ENCODE data around the gene IL1RAP. TPM values are rescaled to one million over a fixed set of nuclear protein-coding genes. Genes with fewer than 3 reads are reported as not detected.
A peak's percentile ranks its signal among the peaks of the same experiment; 100 is the strongest.

The IL1RAP gene
- total RNA-seq, 1 experiment from 2014 or later: 62.0 TPM

DNA sequence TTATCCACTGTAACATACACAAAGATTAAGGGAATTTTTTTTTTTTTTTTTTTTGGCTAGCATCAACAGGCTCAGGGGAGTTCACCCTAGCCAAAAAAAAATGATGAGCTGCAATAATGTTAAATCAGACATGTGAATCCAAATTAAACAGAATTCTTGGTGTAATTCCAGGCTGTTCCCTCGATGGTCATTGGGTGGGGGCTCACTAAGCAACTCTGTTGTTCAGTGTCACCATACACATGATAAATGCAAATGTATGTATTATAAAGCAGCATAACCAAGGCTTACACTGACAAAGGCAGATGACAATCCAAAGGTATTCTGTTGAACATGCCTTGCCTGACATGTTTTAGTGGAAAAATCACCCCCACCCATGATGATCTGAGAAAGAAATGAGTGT lies 29.0 kb downstream of the IL1RAP start:
- no peak overlapping the region for H3K4me3 Mint-ChIP-seq (ENCODE audit: unreplicated experiment)
- TF ChIP-seq, protein P1, sequence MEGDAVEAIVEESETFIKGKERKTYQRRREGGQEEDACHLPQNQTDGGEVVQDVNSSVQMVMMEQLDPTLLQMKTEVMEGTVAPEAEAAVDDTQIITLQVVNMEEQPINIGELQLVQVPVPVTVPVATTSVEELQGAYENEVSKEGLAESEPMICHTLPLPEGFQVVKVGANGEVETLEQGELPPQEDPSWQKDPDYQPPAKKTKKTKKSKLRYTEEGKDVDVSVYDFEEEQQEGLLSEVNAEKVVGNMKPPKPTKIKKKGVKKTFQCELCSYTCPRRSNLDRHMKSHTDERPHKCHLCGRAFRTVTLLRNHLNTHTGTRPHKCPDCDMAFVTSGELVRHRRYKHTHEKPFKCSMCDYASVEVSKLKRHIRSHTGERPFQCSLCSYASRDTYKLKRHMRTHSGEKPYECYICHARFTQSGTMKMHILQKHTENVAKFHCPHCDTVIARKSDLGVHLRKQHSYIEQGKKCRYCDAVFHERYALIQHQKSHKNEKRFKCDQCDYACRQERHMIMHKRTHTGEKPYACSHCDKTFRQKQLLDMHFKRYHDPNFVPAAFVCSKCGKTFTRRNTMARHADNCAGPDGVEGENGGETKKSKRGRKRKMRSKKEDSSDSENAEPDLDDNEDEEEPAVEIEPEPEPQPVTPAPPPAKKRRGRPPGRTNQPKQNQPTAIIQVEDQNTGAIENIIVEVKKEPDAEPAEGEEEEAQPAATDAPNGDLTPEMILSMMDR (IDR thresholded peaks at IDR 0.05; ENCODE audit: unreplicated experiment): no peak
- no peaks in the 10 kb centered on the region for H3K9me3 Mint-ChIP-seq (ENCODE audit: unreplicated experiment)
- no peaks in the 10 kb centered on the region for H3K27me3 Mint-ChIP-seq (ENCODE audit: insufficient read depth, unreplicated experiment)
- peak overlapping the region; percentile 67 for H3K27ac Mint-ChIP-seq (ENCODE audit: low read depth, unreplicated experiment)
- ChIA-PET CTCF (interaction anchor here (0.6 kb wide), 1 partner anchor 27 kb away, joined by 3 read pairs; no protein-coding TSS in a partner anchor), POLR2A (interaction anchor here (1.1 to 2.9 kb wide), 3 partner anchors 8 to 28 kb away, joined by 3 to 15 read pairs (median 6); no protein-coding TSS in a partner anchor)
- intact Hi-C loops (cut with micrococcal nuclease): no loop called here
- H3K36me3 Mint-ChIP-seq (ENCODE audit: insufficient read depth, unreplicated experiment): peaks cover 5% of the 10 kb centered on the region
- BruUV-seq (replicated peaks): no TSS peak
- no peak for DNase-seq (ENCODE audit: unreplicated experiment)
- peaks cover 17% of the 10 kb centered on the region for H3K4me1 Mint-ChIP-seq (ENCODE audit: insufficient read depth, unreplicated experiment)

DNA sequence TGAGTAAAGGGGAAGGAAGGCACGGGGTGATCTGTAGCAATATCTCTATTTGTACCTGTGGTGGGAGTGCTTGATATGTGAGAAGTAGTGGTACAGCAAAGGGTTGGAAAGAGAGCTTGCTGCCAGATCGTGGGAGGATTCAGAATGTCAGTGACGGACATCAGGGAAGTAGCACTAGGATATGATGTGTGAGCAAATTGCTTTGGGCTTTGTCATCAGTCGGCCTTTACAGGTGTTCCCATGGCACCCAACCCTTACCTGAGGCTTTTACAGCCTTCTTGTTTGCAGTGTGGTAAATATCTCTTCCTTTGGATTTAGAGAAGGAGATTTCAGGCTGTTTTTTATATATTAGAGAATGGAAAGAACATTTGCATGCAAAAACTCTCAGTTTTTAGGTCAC lies 29.8 kb downstream of the IL1RAP start:
- H3K9me3 Mint-ChIP-seq (ENCODE audit: unreplicated experiment): no peaks in the 10 kb centered on the region
- peaks cover 5% of the 10 kb centered on the region for H3K36me3 Mint-ChIP-seq (ENCODE audit: insufficient read depth, unreplicated experiment)
- no TSS peak for BruUV-seq (replicated peaks)
- H3K27ac Mint-ChIP-seq (ENCODE audit: low read depth, unreplicated experiment): no peak overlapping the region
- ChIA-PET POLR2A (interaction anchor here (0.6 to 2.9 kb wide), 5 partner anchors 9 to 79 kb away, joined by 3 to 15 read pairs (median 6); no protein-coding TSS in a partner anchor), CTCF (interaction anchor here (0.8 kb wide), 1 partner anchor 17 kb away, joined by 3 read pairs; no protein-coding TSS in a partner anchor)
- intact Hi-C loops (cut with micrococcal nuclease): no loop called here
- no peaks in the 10 kb centered on the region for H3K27me3 Mint-ChIP-seq (ENCODE audit: insufficient read depth, unreplicated experiment)
- no peak overlapping the region for H3K4me3 Mint-ChIP-seq (ENCODE audit: unreplicated experiment)
- TF ChIP-seq, protein P1 (IDR thresholded peaks at IDR 0.05; ENCODE audit: unreplicated experiment): no peak
- H3K4me1 Mint-ChIP-seq (ENCODE audit: insufficient read depth, unreplicated experiment): peaks cover 14% of the 10 kb centered on the region
- DNase-seq (ENCODE audit: unreplicated experiment): peak; percentile 52

DNA sequence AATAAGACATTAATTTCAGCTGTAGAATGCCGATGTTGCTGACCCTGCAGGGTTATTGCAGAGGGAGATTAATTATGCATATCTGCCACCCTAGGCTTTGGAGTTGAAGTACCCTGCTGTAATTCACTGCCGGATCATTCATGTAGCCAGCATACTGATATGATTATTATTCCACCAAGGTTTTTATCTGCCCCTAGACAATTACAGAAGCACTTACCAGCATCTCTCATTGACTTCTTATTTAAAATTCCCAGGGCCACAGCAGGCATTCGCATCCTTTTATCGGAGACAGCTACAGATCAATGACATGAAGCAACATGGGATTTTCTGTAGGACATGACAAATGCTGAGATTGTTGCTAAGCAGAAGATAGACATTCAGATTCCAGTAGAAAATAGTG lies 31.3 kb downstream of the IL1RAP start:
- BruUV-seq (replicated peaks): no TSS peak
- H3K27me3 Mint-ChIP-seq (ENCODE audit: insufficient read depth, unreplicated experiment): no peaks in the 10 kb centered on the region
- TF ChIP-seq, protein P1 (IDR thresholded peaks at IDR 0.05; ENCODE audit: unreplicated experiment): no peak
- no peak overlapping the region for H3K27ac Mint-ChIP-seq (ENCODE audit: low read depth, unreplicated experiment)
- no peaks in the 10 kb centered on the region for H3K9me3 Mint-ChIP-seq (ENCODE audit: unreplicated experiment)
- CTCF ChIA-PET: interaction anchor here (1.1 to 1.8 kb wide), 2 partner anchors 9 to 11 kb away, joined by 3 to 4 read pairs; no protein-coding TSS in a partner anchor
- H3K4me3 Mint-ChIP-seq (ENCODE audit: unreplicated experiment): no peak overlapping the region
- H3K4me1 Mint-ChIP-seq (ENCODE audit: insufficient read depth, unreplicated experiment): peaks cover 14% of the 10 kb centered on the region
- intact Hi-C loops (cut with micrococcal nuclease): no loop called here
- no peak for DNase-seq (ENCODE audit: unreplicated experiment)
- H3K36me3 Mint-ChIP-seq (ENCODE audit: insufficient read depth, unreplicated experiment): peaks cover 5% of the 10 kb centered on the region
- POLR2A ChIA-PET: interaction anchor here (1.1 to 2.9 kb wide), 6 partner anchors 11 to 21 kb away, joined by 3 to 15 read pairs (median 5); no protein-coding TSS in a partner anchor

DNA sequence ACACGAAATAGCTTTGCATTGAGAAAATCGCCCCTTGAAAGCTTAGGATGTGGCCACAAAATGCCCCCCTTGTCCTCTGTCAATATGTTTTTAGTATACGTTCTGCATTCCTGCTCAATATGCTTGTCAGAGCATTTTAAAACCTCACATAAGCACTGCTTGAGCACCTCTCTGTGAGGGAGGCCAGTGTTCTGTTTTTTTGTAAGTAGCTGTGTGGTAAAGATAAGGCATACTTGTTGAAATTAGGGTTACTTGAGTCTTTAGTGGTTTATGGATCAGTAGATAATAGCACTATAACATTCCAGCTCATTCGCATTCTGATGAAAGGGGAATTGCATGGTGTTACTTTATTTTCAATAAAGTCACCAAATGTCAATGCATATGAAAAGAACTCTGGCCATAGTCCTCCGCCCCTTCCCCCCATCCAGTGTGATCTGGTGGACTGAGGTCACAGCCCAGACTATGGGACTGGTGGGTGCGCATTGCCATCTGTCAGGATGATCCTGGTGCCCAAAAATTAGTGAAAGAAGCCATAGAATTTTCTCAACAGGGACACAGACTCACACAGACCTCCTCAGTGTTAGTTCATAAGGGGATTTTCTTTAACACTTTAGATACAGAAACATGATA lies 33.1 kb downstream of the IL1RAP start:
- DNase-seq (ENCODE audit: unreplicated experiment): no peak
- intact Hi-C loops (cut with micrococcal nuclease): no loop called here
- Mint-ChIP-seq H3K27ac (ENCODE audit: low read depth, unreplicated experiment) (no peak overlapping the region), H3K27me3 (ENCODE audit: insufficient read depth, unreplicated experiment) (no peaks in the 10 kb centered on the region), H3K4me1 (ENCODE audit: insufficient read depth, unreplicated experiment) (peaks cover 14% of the 10 kb centered on the region), H3K4me3 (ENCODE audit: unreplicated experiment) (no peak overlapping the region), H3K9me3 (ENCODE audit: unreplicated experiment) (no peaks in the 10 kb centered on the region), H3K36me3 (ENCODE audit: insufficient read depth, unreplicated experiment) (no peaks in the 10 kb centered on the region)
- CTCF ChIA-PET: interaction anchor here (0.6 to 1.8 kb wide), 4 partner anchors 12 to 151 kb away, joined by 3 to 5 read pairs (median 4); no protein-coding TSS in a partner anchor
- POLR2A ChIA-PET: interaction anchor here (1.9 kb wide), 1 partner anchor 14 kb away, joined by 7 read pairs; no protein-coding TSS in a partner anchor
- TF ChIP-seq, protein P1 (IDR thresholded peaks at IDR 0.05; ENCODE audit: unreplicated experiment): no peak
- BruUV-seq (replicated peaks): no TSS peak
